ENCODE data around the gene TNN.
"Not testable (repeated sequence)": the region's sequence is repeated elsewhere in the genome, so short reads cannot be mapped to it uniquely, and the experiment has no call there.

Gene TNN

GRCh38 chr1:175090780-175091179 lies 23.1 kb downstream of the TNN start:
- no peaks in the 10 kb centered on the region for H3K36me3 ChIP-seq (replicated peaks)
- no peak overlapping the region for H3K4me3 ChIP-seq (ENCODE audit: low read depth, low read length)
- no peaks in the 10 kb centered on the region for H3K27me3 ChIP-seq (replicated peaks)
- no peak overlapping the region for H3K27ac ChIP-seq
- no peak for TF ChIP-seq CTCF (IDR thresholded peaks at IDR 0.05; ENCODE audit: low read depth, low read length, missing control alignments)
- no peak for DNase-seq
- in situ Hi-C loops (cut with HindIII; ENCODE audit: low pct_ligation_motif_present, low sequenced_read_pairs), result no loop called here

- H3K36me3 ChIP-seq (replicated peaks), result no peaks in the 10 kb centered on the region
- H3K27ac ChIP-seq, result no peak overlapping the region
- TF ChIP-seq CTCF (IDR thresholded peaks at IDR 0.05; ENCODE audit: low read depth, low read length, missing control alignments), result no peak
- DNase-seq, result no peak
- in situ Hi-C loops (cut with HindIII; ENCODE audit: low pct_ligation_motif_present, low sequenced_read_pairs), result no loop called here
- no peak overlapping the region for H3K4me3 ChIP-seq (ENCODE audit: low read depth, low read length)
- no peaks in the 10 kb centered on the region for H3K27me3 ChIP-seq (replicated peaks)
Observed at GRCh38 chr1:175094626-175095025, 27.0 kb downstream of the TNN start.

GRCh38 chr1:175095069-175095468 lies 27.4 kb downstream of the TNN start:
- H3K27ac ChIP-seq, result no peak overlapping the region
- in situ Hi-C loops (cut with HindIII; ENCODE audit: low pct_ligation_motif_present, low sequenced_read_pairs), result no loop called here
- no peaks in the 10 kb centered on the region for H3K27me3 ChIP-seq (replicated peaks)
- H3K4me3 ChIP-seq (ENCODE audit: low read depth, low read length), result no peak overlapping the region
- no peak for DNase-seq
- TF ChIP-seq CTCF (IDR thresholded peaks at IDR 0.05; ENCODE audit: low read depth, low read length, missing control alignments), result no peak
- no peaks in the 10 kb centered on the region for H3K36me3 ChIP-seq (replicated peaks)

GRCh38 chr1:175095978-175096607 lies 28.5 kb downstream of the TNN start:
- in situ Hi-C loops (cut with HindIII; ENCODE audit: low pct_ligation_motif_present, low sequenced_read_pairs), result no loop called here
- no peak for DNase-seq
- no peaks in the 10 kb centered on the region for H3K27me3 ChIP-seq (replicated peaks)
- H3K27ac ChIP-seq, result no peak overlapping the region
- H3K36me3 ChIP-seq (replicated peaks), result no peaks in the 10 kb centered on the region
- TF ChIP-seq CTCF (IDR thresholded peaks at IDR 0.05; ENCODE audit: low read depth, low read length, missing control alignments), result no peak
- no peak overlapping the region for H3K4me3 ChIP-seq (ENCODE audit: low read depth, low read length)

- H3K36me3 ChIP-seq (replicated peaks), result no peaks in the 10 kb centered on the region
- no peak overlapping the region for H3K27ac ChIP-seq
- no peak overlapping the region for H3K4me3 ChIP-seq (ENCODE audit: low read depth, low read length)
- no peak for TF ChIP-seq CTCF (IDR thresholded peaks at IDR 0.05; ENCODE audit: low read depth, low read length, missing control alignments)
- in situ Hi-C loops (cut with HindIII; ENCODE audit: low pct_ligation_motif_present, low sequenced_read_pairs), result no loop called here
- no peak for DNase-seq
- H3K27me3 ChIP-seq (replicated peaks), result no peaks in the 10 kb centered on the region
Observed at GRCh38 chr1:175097361-175097760, 29.7 kb downstream of the TNN start.

- DNase-seq, result no peak
- H3K36me3 ChIP-seq (replicated peaks), result no peaks in the 10 kb centered on the region
- no peak for TF ChIP-seq CTCF (IDR thresholded peaks at IDR 0.05; ENCODE audit: low read depth, low read length, missing control alignments)
Observed at GRCh38 chr1:175099916-175100315, 32.3 kb downstream of the TNN start.

GRCh38 chr1:175102166-175102565 lies 34.5 kb downstream of the TNN start:
- DNase-seq; H3K4me3 ChIP-seq (ENCODE audit: low read depth, low read length); H3K36me3 ChIP-seq (replicated peaks); H3K27ac ChIP-seq; in situ Hi-C loops (cut with HindIII; ENCODE audit: low pct_ligation_motif_present, low sequenced_read_pairs); H3K27me3 ChIP-seq (replicated peaks): not testable (repeated sequence)

More at GRCh38 chr1:175099916-175100315, 32.3 kb downstream of the TNN start:
- Histone ChIP-seq H3K27ac (no peak overlapping the region), H3K27me3 (replicated peaks) (no peaks in the 10 kb centered on the region), H3K4me3 (ENCODE audit: low read depth, low read length) (no peak overlapping the region)
- in situ Hi-C loops (cut with HindIII; ENCODE audit: low pct_ligation_motif_present, low sequenced_read_pairs), result no loop called here

- in situ Hi-C loops (cut with HindIII; ENCODE audit: low pct_ligation_motif_present, low sequenced_read_pairs), result not testable (repeated sequence)
Observed at GRCh38 chr1:175106536-175106935, 38.9 kb downstream of the TNN start.

More at GRCh38 chr1:175106536-175106935, 38.9 kb downstream of the TNN start:
- H3K4me3 ChIP-seq (ENCODE audit: low read depth, low read length); H3K27ac ChIP-seq; H3K36me3 ChIP-seq (replicated peaks); DNase-seq; H3K27me3 ChIP-seq (replicated peaks): not testable (repeated sequence)

Measured in brain microvascular endothelial cell (primary cell).